ENCODE measurements around the gene FSD2.

Gene FSD2

DNA sequence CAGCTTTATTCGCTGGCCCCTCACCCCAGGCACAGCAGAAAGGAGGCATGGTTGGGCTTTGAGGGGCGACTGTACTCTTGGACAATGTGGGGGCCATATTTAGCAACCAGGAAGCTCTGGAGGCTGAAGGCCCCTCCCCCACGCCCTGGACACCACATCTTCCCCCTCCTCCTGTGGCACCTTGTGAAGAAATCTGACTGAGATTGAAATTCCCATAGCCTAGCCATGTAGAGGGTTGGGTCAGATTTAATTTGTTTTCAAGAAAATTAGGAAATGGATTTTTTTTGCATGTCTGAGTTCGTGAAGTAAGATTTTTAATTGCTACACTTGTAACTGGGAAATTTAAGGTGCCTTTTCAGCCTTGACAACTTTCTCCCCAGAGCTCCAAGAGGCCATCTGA lies 24.5 kb downstream of the FSD2 start:
- Histone ChIP-seq H4K20me1 (ENCODE audit: control insufficient read depth, insufficient read depth, low read depth, low read length) (no peaks in the 10 kb centered on the region), H3K9me2 (replicated peaks; ENCODE audit: control insufficient read depth, low read length) (no peaks in the 10 kb centered on the region), H3K36me3 (ENCODE audit: control insufficient read depth, low read length) (no peaks in the 10 kb centered on the region), H3K4me1 (ENCODE audit: control insufficient read depth, low read length) (no peaks in the 10 kb centered on the region), H3K79me2 (ENCODE audit: control insufficient read depth, low read length) (no peaks in the 10 kb centered on the region), H3K4me3 (ENCODE audit: low read length) (no peak overlapping the region), H3K27ac (ENCODE audit: low read depth, low read length) (no peak overlapping the region), H3F3A (ENCODE audit: control insufficient read depth, insufficient read depth) (no peaks in the 10 kb centered on the region), H3K27me3 (ENCODE audit: control insufficient read depth, low read length) (peaks cover 3% of the 10 kb centered on the region; the same call in 1 of the 2 replicates), H3K4me2 (ENCODE audit: low read length) (no peak overlapping the region), H3K9me3 (ENCODE audit: control insufficient read depth, insufficient read depth, low read length) (no peaks in the 10 kb centered on the region)
- TF ChIP-seq EZH2phosphoT487 (IDR thresholded peaks at IDR 0.05; ENCODE audit: borderline replicate concordance, low read length), result no peak
- TF ChIP-seq, protein P1, sequence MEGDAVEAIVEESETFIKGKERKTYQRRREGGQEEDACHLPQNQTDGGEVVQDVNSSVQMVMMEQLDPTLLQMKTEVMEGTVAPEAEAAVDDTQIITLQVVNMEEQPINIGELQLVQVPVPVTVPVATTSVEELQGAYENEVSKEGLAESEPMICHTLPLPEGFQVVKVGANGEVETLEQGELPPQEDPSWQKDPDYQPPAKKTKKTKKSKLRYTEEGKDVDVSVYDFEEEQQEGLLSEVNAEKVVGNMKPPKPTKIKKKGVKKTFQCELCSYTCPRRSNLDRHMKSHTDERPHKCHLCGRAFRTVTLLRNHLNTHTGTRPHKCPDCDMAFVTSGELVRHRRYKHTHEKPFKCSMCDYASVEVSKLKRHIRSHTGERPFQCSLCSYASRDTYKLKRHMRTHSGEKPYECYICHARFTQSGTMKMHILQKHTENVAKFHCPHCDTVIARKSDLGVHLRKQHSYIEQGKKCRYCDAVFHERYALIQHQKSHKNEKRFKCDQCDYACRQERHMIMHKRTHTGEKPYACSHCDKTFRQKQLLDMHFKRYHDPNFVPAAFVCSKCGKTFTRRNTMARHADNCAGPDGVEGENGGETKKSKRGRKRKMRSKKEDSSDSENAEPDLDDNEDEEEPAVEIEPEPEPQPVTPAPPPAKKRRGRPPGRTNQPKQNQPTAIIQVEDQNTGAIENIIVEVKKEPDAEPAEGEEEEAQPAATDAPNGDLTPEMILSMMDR (IDR thresholded peaks at IDR 0.05; ENCODE audit: low read depth, low read length, poor library complexity, severe bottlenecking), result no peak

DNA sequence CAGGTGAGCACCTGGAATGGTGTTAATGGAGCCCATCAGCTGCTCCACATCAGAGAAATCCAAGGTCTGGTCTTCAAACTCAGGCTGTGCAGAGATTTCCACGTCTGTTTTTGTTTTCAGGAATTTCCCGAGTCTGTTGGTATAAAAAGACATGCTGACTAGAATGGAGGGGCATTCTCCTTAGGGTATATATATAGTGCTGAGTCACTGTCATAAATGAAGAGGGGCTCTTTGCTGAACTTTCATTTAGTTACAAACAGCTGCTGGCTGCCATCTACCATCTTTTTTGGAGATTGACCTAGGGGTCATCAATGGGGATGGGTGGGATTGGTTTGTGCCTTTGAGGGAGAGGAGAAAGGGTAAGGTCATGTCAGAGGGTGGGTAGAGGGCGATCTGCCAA lies 27.1 kb downstream of the FSD2 start:
- no peaks in the 10 kb centered on the region for H4K20me1 ChIP-seq (ENCODE audit: control insufficient read depth, insufficient read depth, low read depth, low read length)
- no peaks in the 10 kb centered on the region for H3F3A ChIP-seq (ENCODE audit: control insufficient read depth, insufficient read depth)
- H3K27me3 ChIP-seq (ENCODE audit: control insufficient read depth, low read length), result no peaks in the 10 kb centered on the region
- no peak overlapping the region for H3K4me2 ChIP-seq (ENCODE audit: low read length)
- H3K79me2 ChIP-seq (ENCODE audit: control insufficient read depth, low read length), result no peaks in the 10 kb centered on the region
- H3K36me3 ChIP-seq (ENCODE audit: control insufficient read depth, low read length), result no peaks in the 10 kb centered on the region
- TF ChIP-seq, protein P1 (IDR thresholded peaks at IDR 0.05; ENCODE audit: low read depth, low read length, poor library complexity, severe bottlenecking), result no peak
- TF ChIP-seq EZH2phosphoT487 (IDR thresholded peaks at IDR 0.05; ENCODE audit: borderline replicate concordance, low read length), result no peak
- H3K4me3 ChIP-seq (ENCODE audit: low read length), result no peak overlapping the region
- H3K9me3 ChIP-seq (ENCODE audit: control insufficient read depth, insufficient read depth, low read length), result no peaks in the 10 kb centered on the region
- no peak overlapping the region for H3K27ac ChIP-seq (ENCODE audit: low read depth, low read length)
- H3K4me1 ChIP-seq (ENCODE audit: control insufficient read depth, low read length), result no peaks in the 10 kb centered on the region
- no peaks in the 10 kb centered on the region for H3K9me2 ChIP-seq (replicated peaks; ENCODE audit: control insufficient read depth, low read length)

DNA sequence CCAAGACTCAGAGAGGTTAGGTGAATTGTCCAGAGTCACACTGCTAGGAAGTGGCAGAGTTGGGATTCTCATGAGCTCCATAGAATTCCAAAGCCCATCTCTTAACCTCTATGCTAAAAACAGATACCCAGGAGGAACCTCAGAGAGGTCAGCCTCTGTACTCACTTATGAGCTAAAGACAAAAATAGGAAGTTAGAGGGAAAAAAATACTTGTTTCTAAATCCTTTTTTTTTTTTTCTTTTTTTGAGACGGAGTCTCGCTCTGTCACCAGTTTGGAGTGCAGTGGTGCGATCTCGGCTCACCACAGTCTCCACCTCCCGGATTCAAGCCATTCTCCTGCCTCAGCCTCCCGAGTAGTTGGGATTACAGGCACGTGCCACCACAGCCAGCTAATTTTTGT lies 31.4 kb downstream of the FSD2 start:
- no peaks in the 10 kb centered on the region for H3F3A ChIP-seq (ENCODE audit: control insufficient read depth, insufficient read depth)
- H3K27me3 ChIP-seq (ENCODE audit: control insufficient read depth, low read length), result no peaks in the 10 kb centered on the region
- H3K79me2 ChIP-seq (ENCODE audit: control insufficient read depth, low read length), result no peaks in the 10 kb centered on the region
- no peaks in the 10 kb centered on the region for H4K20me1 ChIP-seq (ENCODE audit: control insufficient read depth, insufficient read depth, low read depth, low read length)
- H3K27ac ChIP-seq (ENCODE audit: low read depth, low read length), result no peak overlapping the region
- no peaks in the 10 kb centered on the region for H3K9me3 ChIP-seq (ENCODE audit: control insufficient read depth, insufficient read depth, low read length)
- H3K4me3 ChIP-seq (ENCODE audit: low read length), result no peak overlapping the region
- H3K36me3 ChIP-seq (ENCODE audit: control insufficient read depth, low read length), result no peaks in the 10 kb centered on the region
- TF ChIP-seq, protein P1 (IDR thresholded peaks at IDR 0.05; ENCODE audit: low read depth, low read length, poor library complexity, severe bottlenecking), result no peak
- no peak for TF ChIP-seq EZH2phosphoT487 (IDR thresholded peaks at IDR 0.05; ENCODE audit: borderline replicate concordance, low read length)
- no peaks in the 10 kb centered on the region for H3K9me2 ChIP-seq (replicated peaks; ENCODE audit: control insufficient read depth, low read length)
- no peak overlapping the region for H3K4me2 ChIP-seq (ENCODE audit: low read length)
- no peaks in the 10 kb centered on the region for H3K4me1 ChIP-seq (ENCODE audit: control insufficient read depth, low read length)

Measured in DOHH2 (cell line).